Activated CD8-positive, alpha-beta memory T cell treated with anti-CD3 and anti-CD28 coated beads, Interleukin-2, amount 10 ng/mL, durations not matched to agents 7 days and 5 days (primary cell): ENCODE measurements around the gene ATP1A1. TPM values are rescaled to one million over a fixed set of nuclear protein-coding genes. Genes with fewer than 3 reads are reported as not detected.

ENCODE experiments used
- ATAC-seq: fragments of 150-1000 bp; cut with Tn5 transposase; one replicate; pipeline ENCODE4 v1.10.0; 2021; ENCODE audit warnings: moderate library complexity
- CTCF ChIA-PET: fragments of 350-600 bp; sonication (Branson Sonifier 250); formaldehyde crosslinking; loops from one replicate; lab custom pipeline; 2021; ENCODE audit warnings: antibody characterized with exemption; lab: Charles Lee
- DNase-seq: peaks from one replicate; pipeline ENCODE4 v3.0.0-alpha.2; 2020
- H3K27ac Mint-ChIP-seq: one replicate; pipeline ENCODE4 v1.8.0; 2021; ENCODE audit warnings: mild to moderate bottlenecking, mixed read lengths
- H3K27me3 Mint-ChIP-seq: one replicate; pipeline ENCODE4 v1.8.0; 2021; ENCODE audit warnings: mixed read lengths
- H3K36me3 Mint-ChIP-seq: one replicate; pipeline ENCODE4 v1.8.0; 2021; ENCODE audit warnings: mild to moderate bottlenecking, mixed read lengths
- H3K4me1 Mint-ChIP-seq: one replicate; pipeline ENCODE4 v1.8.0; 2021; ENCODE audit warnings: mixed read lengths
- H3K4me3 Mint-ChIP-seq: one replicate; pipeline ENCODE4 v1.8.0; 2021; ENCODE audit warnings: mild to moderate bottlenecking, moderate library complexity, mixed read lengths
- H3K9me3 Mint-ChIP-seq: one replicate; pipeline ENCODE4 v1.8.0; 2022; ENCODE audit warnings: low read depth, mixed read lengths
- total RNA-seq, 2 experiments: library from RNA; stranded (reverse); gene quantifications; one replicate each; pipeline ENCODE4 v1.2.3, GENCODE V29; 2021

ATP1A1 gene
- total RNA-seq, 2 experiments from 2014 or later: 169 to 206 TPM

DNA sequence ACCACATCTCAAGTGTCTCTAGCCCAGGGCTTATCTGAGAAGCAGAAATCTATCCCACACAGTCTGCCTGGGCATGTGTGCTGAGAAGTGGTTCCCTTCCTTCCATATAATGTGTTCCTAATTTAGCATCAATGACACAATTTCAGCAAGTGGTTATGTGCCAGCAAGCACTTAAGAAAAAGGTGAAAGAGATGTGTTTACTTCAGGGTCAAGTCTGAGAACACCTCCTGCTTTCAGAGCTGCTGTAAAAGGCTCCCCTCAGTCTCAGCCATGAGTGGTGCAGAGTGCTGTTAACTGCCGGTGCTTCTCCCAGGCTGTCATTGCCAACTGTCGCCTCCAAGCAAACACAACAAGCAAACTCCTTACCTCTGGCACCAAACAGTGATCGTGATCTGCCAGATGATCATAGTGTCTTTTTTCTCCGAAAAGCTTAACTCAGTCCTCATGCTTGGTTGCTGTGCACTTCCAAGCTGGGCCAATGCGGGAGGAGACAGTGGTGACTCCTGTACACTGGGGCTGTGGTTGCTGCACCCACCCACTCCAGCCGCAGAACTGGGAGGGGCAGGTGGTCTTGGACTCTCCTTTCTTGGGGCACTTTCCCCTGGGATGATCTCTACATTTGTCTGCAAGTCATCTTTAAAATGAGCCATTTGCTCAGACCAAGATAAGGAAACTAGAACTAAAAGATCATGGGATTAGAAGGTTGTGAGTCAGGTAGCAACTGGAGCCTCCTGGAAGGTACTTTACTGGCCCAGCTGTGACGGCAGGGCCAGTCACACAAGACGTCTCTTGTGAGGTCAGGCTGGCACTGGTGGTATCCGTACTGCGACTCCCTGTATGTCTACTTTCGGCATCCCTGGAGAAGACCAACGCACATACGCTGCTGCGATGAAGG lies 32.4 kb downstream of the ATP1A1 start:
- Mint-ChIP-seq H3K4me1 (peaks cover 20% of the 10 kb centered on the region), H3K36me3 (peaks cover 52% of the 10 kb centered on the region), H3K4me3 (no peak overlapping the region), H3K27ac (no peak overlapping the region), H3K27me3 (no peaks in the 10 kb centered on the region), H3K9me3 (no peaks in the 10 kb centered on the region)
- CTCF ChIA-PET: no interaction called here
- no peak for DNase-seq
- ATAC-seq: no peak

- CTCF ChIA-PET: interaction anchor here (0.7 kb wide), 1 partner anchor 10 kb away, joined by 3 read pairs; no protein-coding TSS in a partner anchor
- no peak for DNase-seq
- H3K27me3 Mint-ChIP-seq: no peaks in the 10 kb centered on the region
- H3K36me3 Mint-ChIP-seq: peaks cover 37% of the 10 kb centered on the region
- no peaks in the 10 kb centered on the region for H3K9me3 Mint-ChIP-seq
- H3K4me1 Mint-ChIP-seq: peaks cover 12% of the 10 kb centered on the region
- ATAC-seq: no peak
- no peak overlapping the region for H3K4me3 Mint-ChIP-seq
- peak overlapping the region; percentile 17 for H3K27ac Mint-ChIP-seq
Measured at GRCh38 chr1:116407033-116407432, 34.0 kb downstream of the ATP1A1 start.

DNA sequence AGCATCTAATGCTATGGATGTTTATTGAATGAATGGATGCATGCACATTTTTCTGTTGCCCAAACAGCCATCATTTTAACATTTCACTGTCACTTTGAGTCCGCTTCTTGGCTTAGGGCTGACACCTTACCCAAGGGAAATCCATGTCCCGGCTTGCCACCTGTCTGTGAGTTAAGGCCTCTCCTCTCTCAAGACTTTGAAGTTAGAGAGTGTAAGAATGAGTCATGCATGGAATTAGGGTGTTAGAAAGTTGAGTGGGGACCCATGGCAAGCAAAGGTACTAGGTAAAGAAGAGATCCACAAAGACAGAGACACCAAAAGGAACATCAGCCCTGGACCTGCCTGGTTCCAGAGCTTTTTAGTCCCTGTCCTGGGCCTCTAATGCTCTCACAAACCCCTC lies 35.1 kb downstream of the ATP1A1 start:
- no peak overlapping the region for H3K4me3 Mint-ChIP-seq
- no peak overlapping the region for H3K27ac Mint-ChIP-seq
- peaks cover 29% of the 10 kb centered on the region for H3K36me3 Mint-ChIP-seq
- no peaks in the 10 kb centered on the region for H3K27me3 Mint-ChIP-seq
- H3K4me1 Mint-ChIP-seq: peaks cover 6% of the 10 kb centered on the region
- DNase-seq (no peak), ATAC-seq (no peak)
- H3K9me3 Mint-ChIP-seq: no peaks in the 10 kb centered on the region
- CTCF ChIA-PET: interaction anchor here (0.7 kb wide), 1 partner anchor 9 kb away, joined by 3 read pairs; no protein-coding TSS in a partner anchor

GRCh38 chr1:116408803-116409720 lies 36.0 kb downstream of the ATP1A1 start:
- Mint-ChIP-seq H3K9me3 (no peaks in the 10 kb centered on the region), H3K27ac (no peak overlapping the region), H3K36me3 (peaks cover 28% of the 10 kb centered on the region), H3K4me3 (no peak overlapping the region), H3K27me3 (no peaks in the 10 kb centered on the region), H3K4me1 (peaks cover 9% of the 10 kb centered on the region)
- CTCF ChIA-PET: interaction anchor here (0.7 kb wide), 1 partner anchor 8 kb away, joined by 3 read pairs; no protein-coding TSS in a partner anchor
- no peak for ATAC-seq
- DNase-seq: no peak

DNA sequence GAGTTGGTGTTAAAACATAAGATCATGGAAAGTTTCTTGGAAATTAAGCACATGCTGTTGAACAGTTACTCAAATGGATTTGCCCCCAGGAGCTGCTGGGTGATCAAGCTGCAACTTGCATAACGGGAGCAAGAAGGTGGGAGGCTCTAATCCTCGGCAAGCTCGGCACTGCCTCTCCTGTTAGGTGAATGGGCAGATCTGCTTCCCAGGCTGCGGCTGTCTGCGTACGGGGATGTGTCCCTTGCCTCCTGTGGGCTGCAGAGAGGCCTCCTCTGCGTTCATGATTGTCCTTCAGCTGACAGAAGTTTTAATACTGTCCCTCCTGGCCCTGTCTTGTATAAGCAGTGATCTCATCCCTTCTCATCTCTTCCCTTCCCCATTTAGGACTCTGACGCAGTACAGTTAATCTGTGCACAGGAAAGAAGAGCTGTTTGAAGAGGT lies 36.7 kb downstream of the ATP1A1 start:
- CTCF ChIA-PET: interaction anchor here (0.5 kb wide), 1 partner anchor 16 kb away, joined by 3 read pairs; no protein-coding TSS in a partner anchor
- Mint-ChIP-seq H3K36me3 (peaks cover 23% of the 10 kb centered on the region), H3K27me3 (no peaks in the 10 kb centered on the region), H3K27ac (no peak overlapping the region), H3K9me3 (no peaks in the 10 kb centered on the region), H3K4me3 (no peak overlapping the region), H3K4me1 (peaks cover 12% of the 10 kb centered on the region)
- DNase-seq: no peak
- no peak for ATAC-seq

- CTCF ChIA-PET: interaction anchor here (1.2 to 1.6 kb wide), 3 partner anchors 10 to 273 kb away, joined by 3 to 5 read pairs (median 4); no protein-coding TSS in a partner anchor
- H3K27me3 Mint-ChIP-seq: no peaks in the 10 kb centered on the region
- DNase-seq: no peak
- peaks cover 33% of the 10 kb centered on the region for H3K4me1 Mint-ChIP-seq
- ATAC-seq: no peak
- H3K27ac Mint-ChIP-seq: no peak overlapping the region
- H3K4me3 Mint-ChIP-seq: no peak overlapping the region
- H3K9me3 Mint-ChIP-seq: no peaks in the 10 kb centered on the region
- H3K36me3 Mint-ChIP-seq: peaks cover 13% of the 10 kb centered on the region
Measured at GRCh38 chr1:116411784-116412479, 38.9 kb downstream of the ATP1A1 start.

DNA sequence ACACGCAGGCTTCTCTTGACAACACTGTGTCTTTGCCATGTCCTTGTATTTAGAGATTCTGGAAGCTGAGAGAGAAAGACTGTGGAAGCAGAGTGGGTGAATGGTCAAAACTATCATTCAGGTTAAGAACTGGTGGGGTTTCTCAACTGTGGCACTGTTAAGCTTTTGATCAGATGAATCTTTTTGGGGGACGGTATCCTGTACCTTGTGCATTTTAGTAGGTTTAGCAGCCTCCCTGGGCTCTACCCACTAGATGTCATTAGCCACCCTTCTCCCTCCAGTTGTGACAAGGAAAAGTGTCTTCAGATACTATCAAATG lies 39.4 kb downstream of the ATP1A1 start:
- DNase-seq (no peak), ATAC-seq (no peak)
- no peak overlapping the region for H3K4me3 Mint-ChIP-seq
- CTCF ChIA-PET: interaction anchor here (1.2 kb wide), 1 partner anchor 73 kb away, joined by 3 read pairs; no protein-coding TSS in a partner anchor
- no peaks in the 10 kb centered on the region for H3K9me3 Mint-ChIP-seq
- peaks cover 37% of the 10 kb centered on the region for H3K4me1 Mint-ChIP-seq
- H3K36me3 Mint-ChIP-seq: peaks cover 12% of the 10 kb centered on the region
- H3K27me3 Mint-ChIP-seq: no peaks in the 10 kb centered on the region
- no peak overlapping the region for H3K27ac Mint-ChIP-seq

- Mint-ChIP-seq H3K27ac (no peak overlapping the region), H3K27me3 (no peaks in the 10 kb centered on the region), H3K4me1 (peaks cover 41% of the 10 kb centered on the region), H3K4me3 (no peak overlapping the region), H3K9me3 (no peaks in the 10 kb centered on the region), H3K36me3 (peaks cover 11% of the 10 kb centered on the region)
- no peak for ATAC-seq
- CTCF ChIA-PET: interaction anchor here (1.2 kb wide), 1 partner anchor 72 kb away, joined by 3 read pairs; no protein-coding TSS in a partner anchor
- DNase-seq: no peak
Measured at GRCh38 chr1:116412898-116413297, 39.9 kb downstream of the ATP1A1 start.

DNA sequence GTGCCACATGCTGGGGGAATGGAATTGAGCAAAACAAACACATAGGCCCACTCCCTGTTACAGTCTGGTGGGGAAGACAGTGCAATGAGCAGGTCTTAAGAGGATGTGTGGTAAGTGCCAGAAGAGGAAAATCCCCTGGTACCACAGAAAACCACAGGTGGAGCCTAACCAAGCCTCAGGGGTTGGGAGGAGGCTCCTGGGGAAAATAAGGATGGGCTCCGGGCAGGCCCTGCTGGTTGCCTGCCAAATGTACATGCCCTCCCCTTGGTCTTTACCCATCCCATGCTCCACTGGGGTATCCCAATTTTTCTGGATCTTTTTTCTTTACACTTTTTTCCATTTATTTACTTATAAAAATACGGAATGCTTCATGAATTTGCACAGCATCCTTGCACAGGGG lies 40.4 kb downstream of the ATP1A1 start:
- no peak for ATAC-seq
- H3K27me3 Mint-ChIP-seq: no peaks in the 10 kb centered on the region
- H3K9me3 Mint-ChIP-seq: no peaks in the 10 kb centered on the region
- H3K4me3 Mint-ChIP-seq: no peak overlapping the region
- CTCF ChIA-PET: interaction anchor here (1.2 kb wide), 1 partner anchor 72 kb away, joined by 3 read pairs; no protein-coding TSS in a partner anchor
- no peak overlapping the region for H3K27ac Mint-ChIP-seq
- DNase-seq: no peak
- peaks cover 45% of the 10 kb centered on the region for H3K4me1 Mint-ChIP-seq
- peaks cover 11% of the 10 kb centered on the region for H3K36me3 Mint-ChIP-seq

- H3K9me3 Mint-ChIP-seq: no peaks in the 10 kb centered on the region
- H3K36me3 Mint-ChIP-seq: peaks cover 11% of the 10 kb centered on the region
- peaks cover 52% of the 10 kb centered on the region for H3K4me1 Mint-ChIP-seq
- DNase-seq (no peak), ATAC-seq (no peak)
- CTCF ChIA-PET: no interaction called here
- no peak overlapping the region for H3K27ac Mint-ChIP-seq
- H3K4me3 Mint-ChIP-seq: no peak overlapping the region
- H3K27me3 Mint-ChIP-seq: no peaks in the 10 kb centered on the region
Measured at GRCh38 chr1:116414364-116414763, 41.3 kb downstream of the ATP1A1 start.

GRCh38 chr1:116415200-116415698 lies 42.2 kb downstream of the ATP1A1 start:
- CTCF ChIA-PET: interaction anchor here (0.8 to 1.0 kb wide), 2 partner anchors 39 to 84 kb away, joined by 3 to 5 read pairs; no protein-coding TSS in a partner anchor
- Mint-ChIP-seq H3K27me3 (no peaks in the 10 kb centered on the region), H3K4me1 (peaks cover 59% of the 10 kb centered on the region), H3K27ac (peak overlapping the region; percentile 18), H3K36me3 (peaks cover 11% of the 10 kb centered on the region), H3K4me3 (no peak overlapping the region), H3K9me3 (no peaks in the 10 kb centered on the region)
- DNase-seq: no peak
- ATAC-seq: no peak

- H3K27ac Mint-ChIP-seq: peak overlapping the region; percentile 54
- CTCF ChIA-PET: interaction anchor here (0.8 to 3.4 kb wide), 3 partner anchors 39 to 277 kb away, joined by 3 to 22 read pairs (median 5); no protein-coding TSS in a partner anchor
Measured at GRCh38 chr1:116415699-116416533, 42.9 kb downstream of the ATP1A1 start.

More at GRCh38 chr1:116415699-116416533, 42.9 kb downstream of the ATP1A1 start:
- Mint-ChIP-seq H3K9me3 (no peaks in the 10 kb centered on the region), H3K27me3 (no peaks in the 10 kb centered on the region), H3K4me3 (no peak overlapping the region), H3K36me3 (peaks cover 11% of the 10 kb centered on the region), H3K4me1 (peaks cover 62% of the 10 kb centered on the region)
- no peak for ATAC-seq
- peak; percentile 55 for DNase-seq
